DMS114 treated with DMSO at 0.1 percent for 48 hours (cell line): ENCODE data around the gene THY1.
"Not testable (repeated sequence)": the region's sequence is repeated elsewhere in the genome, so short reads cannot be mapped to it uniquely, and the experiment has no call there.

Source experiments
- DNase-seq: peaks from one replicate; lab custom pipeline; 2025; ENCODE audit not compliant: unreplicated experiment; lab: John Stamatoyannopoulos, UW

The THY1 gene

GRCh38 chr11:119422809-119423508 is at the start of gene THY1:
Gene THY1 (minus strand): TSS chr11:119423172. CDS start chr11:119420905, 2,267 bp downstream.
- no peak for DNase-seq

- no peak for DNase-seq
Observed at GRCh38 chr11:119472186-119472855, 49.3 kb upstream of the THY1 start.

GRCh38 chr11:119471329-119471728 is 48.4 kb upstream of the THY1 start:
- DNase-seq, result no peak

- DNase-seq, result no peak
Observed at GRCh38 chr11:119470317-119471291, 47.6 kb upstream of the THY1 start.

GRCh38 chr11:119469506-119469905 is 46.5 kb upstream of the THY1 start:
- no peak for DNase-seq

- no peak for DNase-seq
Observed at GRCh38 chr11:119468511-119468910, 45.5 kb upstream of the THY1 start.

GRCh38 chr11:119461229-119461963 is 38.4 kb upstream of the THY1 start:
- DNase-seq, result no peak

GRCh38 chr11:119460582-119460981 is 37.6 kb upstream of the THY1 start:
- DNase-seq, result no peak

GRCh38 chr11:119460097-119460496 is 37.1 kb upstream of the THY1 start:
- no peak for DNase-seq

- DNase-seq, result no peak
Observed at GRCh38 chr11:119459293-119459976, 36.5 kb upstream of the THY1 start.

GRCh38 chr11:119455708-119456107 is 32.7 kb upstream of the THY1 start:
- not testable (repeated sequence) for DNase-seq

GRCh38 chr11:119455241-119455640 is 32.3 kb upstream of the THY1 start:
- DNase-seq, result not testable (repeated sequence)

- no peak for DNase-seq
Observed at GRCh38 chr11:119453881-119454280, 30.9 kb upstream of the THY1 start.

GRCh38 chr11:119450590-119451326 is 27.8 kb upstream of the THY1 start:
- DNase-seq, result no peak

GRCh38 chr11:119449498-119449897 is 26.5 kb upstream of the THY1 start:
- no peak for DNase-seq

- DNase-seq, result no peak
Observed at GRCh38 chr11:119448380-119448779, 25.4 kb upstream of the THY1 start.

- DNase-seq, result no peak
Observed at GRCh38 chr11:119447664-119448242, 24.8 kb upstream of the THY1 start.

- no peak for DNase-seq
Observed at GRCh38 chr11:119446871-119447663, 24.1 kb upstream of the THY1 start.
